RWPE1 (cell line): ENCODE measurements around the gene SMIM28.
"Not testable (repeated sequence)": the region's sequence is repeated elsewhere in the genome, so short reads cannot be mapped to it uniquely, and the experiment has no call there.

Experiments
- CTCF ChIA-PET: fragments of 350-600 bp; sonication (Branson Sonifier 250); formaldehyde crosslinking; extraction: SDS; loops from one replicate; lab custom pipeline; 2021; lab: Yijun Ruan, JAX
- POLR2A ChIA-PET: fragments of 400-600 bp; formaldehyde crosslinking; extraction: SDS; loops from one replicate; lab custom pipeline; 2020; ENCODE audit warnings: antibody characterized with exemption; ENCODE audit not compliant: low non-redundant PET; lab: Yijun Ruan, JAX
- DNase-seq: peaks from one replicate; pipeline ENCODE4 v3.0.0; 2012; ENCODE audit warnings: low spot score
- H3K27ac ChIP-seq: fragments of 450-650 bp; 2 replicates; pipeline ENCODE4 v1.5.1; 2017
- CTCF ChIP-seq: fragments of 450-650 bp; conservative IDR thresholded peaks from 2 replicates; pipeline ENCODE4 v1.5.1; 2017; ENCODE audit warnings: low read depth, mild to moderate bottlenecking

Gene SMIM28

GRCh38 chr6:138421608-138422007 lies 43.9 kb downstream of the SMIM28 start:
- ChIA-PET CTCF (interaction anchor here (0.5 kb wide), 1 partner anchor 295 kb away, joined by 3 read pairs; no protein-coding TSS in a partner anchor), POLR2A (no interaction called here)
- H3K27ac ChIP-seq: no peak overlapping the region
- DNase-seq: no peak
- TF ChIP-seq CTCF: no peak

- CTCF ChIA-PET: interaction anchor here (0.7 kb wide), 1 partner anchor 10 kb away, joined by 3 read pairs; no protein-coding TSS in a partner anchor
- H3K27ac ChIP-seq: no peak overlapping the region
- DNase-seq: no peak
- POLR2A ChIA-PET: no interaction called here
- no peak for TF ChIP-seq CTCF
Observed at GRCh38 chr6:138422861-138423260, 45.2 kb downstream of the SMIM28 start.

GRCh38 chr6:138424004-138424904 lies 46.5 kb downstream of the SMIM28 start:
- no peak for TF ChIP-seq CTCF
- no peak overlapping the region for H3K27ac ChIP-seq
- POLR2A ChIA-PET: no interaction called here

GRCh38 chr6:138425256-138425655 lies 47.6 kb downstream of the SMIM28 start:
- DNase-seq, POLR2A ChIA-PET, H3K27ac ChIP-seq, CTCF ChIA-PET: not testable (repeated sequence)

More at GRCh38 chr6:138424004-138424904, 46.5 kb downstream of the SMIM28 start:
- no peak for DNase-seq
- CTCF ChIA-PET: no interaction called here

GRCh38 chr6:138426500-138427123 lies 48.9 kb downstream of the SMIM28 start:
- ChIA-PET POLR2A (no interaction called here), CTCF (no interaction called here)
- H3K27ac ChIP-seq: no peak overlapping the region
- no peak for DNase-seq
- no peak for TF ChIP-seq CTCF

- DNase-seq: no peak
- CTCF ChIA-PET: interaction anchor here (0.7 to 1.0 kb wide), 2 partner anchors 275 to 320 kb away, joined by 3 read pairs; no protein-coding TSS in a partner anchor
- no peak overlapping the region for H3K27ac ChIP-seq
- POLR2A ChIA-PET: interaction anchor here (0.7 kb wide), 1 partner anchor 253 kb away, joined by 3 read pairs; no protein-coding TSS in a partner anchor
- TF ChIP-seq CTCF: no peak
Observed at GRCh38 chr6:138427701-138428100, 50.0 kb downstream of the SMIM28 start.
